ENCODE results near the gene VAV2.

Gene VAV2

GRCh38 chr9:133821601-133822429 lies 170.3 kb downstream of the VAV2 start:
- no peak for TF ChIP-seq CTCF (IDR thresholded peaks at IDR 0.05; ENCODE audit: extremely low read depth, insufficient read depth, missing control alignments)
- in situ Hi-C loops (cut with MboI; ENCODE audit: low pct_unique_long_range_greater_than_20kb, low sequenced_read_pairs, unreplicated experiment), result no loop called here
- DNase-seq (ENCODE audit: low spot score), result peak; percentile 65

- no peak for TF ChIP-seq CTCF (IDR thresholded peaks at IDR 0.05; ENCODE audit: extremely low read depth, insufficient read depth, missing control alignments)
- DNase-seq (ENCODE audit: low spot score), result no peak
- in situ Hi-C loops (cut with MboI; ENCODE audit: low pct_unique_long_range_greater_than_20kb, low sequenced_read_pairs, unreplicated experiment), result no loop called here
These were observed 172.2 kb downstream of the VAV2 start for GRCh38 chr9:133819923-133820322.

- DNase-seq (ENCODE audit: low spot score), result no peak
- no peak for TF ChIP-seq CTCF (IDR thresholded peaks at IDR 0.05; ENCODE audit: extremely low read depth, insufficient read depth, missing control alignments)
- in situ Hi-C loops (cut with MboI; ENCODE audit: low pct_unique_long_range_greater_than_20kb, low sequenced_read_pairs, unreplicated experiment), result no loop called here
These were observed 173.7 kb downstream of the VAV2 start for GRCh38 chr9:133818444-133818843.

GRCh38 chr9:133815781-133816180 lies 176.3 kb downstream of the VAV2 start:
- DNase-seq (ENCODE audit: low spot score), result no peak
- in situ Hi-C loops (cut with MboI; ENCODE audit: low pct_unique_long_range_greater_than_20kb, low sequenced_read_pairs, unreplicated experiment), result no loop called here
- TF ChIP-seq CTCF (IDR thresholded peaks at IDR 0.05; ENCODE audit: extremely low read depth, insufficient read depth, missing control alignments), result no peak

- in situ Hi-C loops (cut with MboI; ENCODE audit: low pct_unique_long_range_greater_than_20kb, low sequenced_read_pairs, unreplicated experiment), result no loop called here
These were observed 177.4 kb downstream of the VAV2 start for GRCh38 chr9:133814586-133815208.

More at GRCh38 chr9:133814586-133815208, 177.4 kb downstream of the VAV2 start:
- no peak for DNase-seq (ENCODE audit: low spot score)
- TF ChIP-seq CTCF (IDR thresholded peaks at IDR 0.05; ENCODE audit: extremely low read depth, insufficient read depth, missing control alignments), result no peak

Measured in GM13977 (cell line).